Inflammatory macrophage treated with lipopolysaccharide for 1 hour (primary cell): ENCODE measurements around the gene LRRTM3.

ENCODE experiments used
- DNase-seq, 2 donors: peaks; one replicate each; pipeline ENCODE4 v3.0.0-alpha.2; 2020 to 2022

LRRTM3 gene

DNA sequence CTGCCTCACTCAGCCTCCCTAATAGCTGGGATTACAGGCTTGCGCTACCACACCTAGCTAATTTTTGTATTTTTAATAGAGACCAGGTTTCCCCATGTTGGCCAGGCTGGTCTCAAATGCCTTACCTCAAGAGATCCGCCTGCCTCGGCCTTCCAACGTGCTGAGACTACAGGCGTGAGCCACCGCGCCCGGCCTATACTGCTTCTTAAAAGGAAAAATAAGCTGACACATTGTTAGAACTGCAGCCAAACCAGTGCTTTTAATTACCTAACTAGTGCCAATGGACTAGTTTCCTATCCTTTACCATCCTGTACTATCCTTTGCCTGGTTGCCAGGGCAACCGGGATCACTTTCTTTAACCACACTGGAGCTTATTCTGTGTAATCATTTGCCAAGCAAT lies 108.0 kb downstream of the LRRTM3 start:
- DNase-seq: no peak

DNA sequence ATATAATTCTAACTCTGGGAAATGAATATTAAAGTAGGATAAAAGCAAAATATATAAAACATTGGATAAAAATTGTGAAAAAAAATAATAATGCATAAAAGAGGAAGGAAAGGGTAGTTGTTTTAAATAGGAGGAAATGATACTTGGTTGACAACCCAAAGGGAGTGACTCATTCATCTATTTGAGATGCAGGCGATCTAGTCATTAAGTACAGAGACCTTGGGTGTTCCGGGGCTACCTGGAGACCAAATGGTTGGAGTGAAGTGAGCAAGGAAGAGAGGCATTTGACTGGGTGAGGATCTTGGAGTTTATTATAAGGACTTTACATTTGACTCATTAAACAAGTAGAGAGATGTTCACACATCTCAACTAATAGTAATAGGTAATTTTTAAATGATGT lies 111.0 kb downstream of the LRRTM3 start:
- DNase-seq: peak; percentile 7 to 14

DNA sequence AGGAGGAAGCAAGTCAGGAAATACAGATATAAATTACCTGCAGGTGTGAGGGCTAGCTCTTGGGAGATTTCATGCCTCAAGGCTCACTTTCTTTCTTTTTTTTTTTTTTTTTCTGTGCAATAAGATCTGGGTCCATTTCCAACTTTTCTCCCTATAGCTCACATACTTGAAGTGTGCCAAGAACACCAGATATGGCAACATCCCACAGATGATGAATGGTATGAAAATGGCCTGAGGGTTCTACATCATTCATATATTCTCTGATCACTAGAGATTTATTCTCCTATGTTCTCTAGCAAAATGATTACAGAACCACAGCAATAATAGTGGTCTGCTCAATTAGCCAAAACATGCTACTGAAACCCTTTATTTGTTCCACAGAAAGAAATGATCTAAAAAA lies 117.2 kb downstream of the LRRTM3 start:
- DNase-seq: no peak

DNA sequence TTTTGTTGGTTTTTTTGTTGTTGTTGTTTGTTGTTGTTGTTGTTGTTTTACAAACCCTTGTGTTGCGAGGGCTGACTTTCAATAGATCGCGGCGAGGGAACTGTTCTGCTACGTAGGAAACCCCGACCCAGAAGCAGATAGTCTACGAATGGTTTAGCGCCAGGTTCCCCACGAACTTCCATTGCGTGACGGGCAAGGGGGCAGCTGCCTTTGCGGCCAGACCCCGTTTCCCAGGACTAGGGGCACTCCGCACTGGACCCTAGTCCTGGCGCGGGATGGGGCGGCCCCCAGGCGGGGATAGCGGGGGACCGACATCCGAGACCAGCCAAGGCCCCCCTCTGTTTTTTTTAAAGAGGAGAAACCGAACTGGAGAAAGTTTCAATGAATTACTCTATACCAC lies 119.6 kb downstream of the LRRTM3 start:
- DNase-seq: no peak

DNA sequence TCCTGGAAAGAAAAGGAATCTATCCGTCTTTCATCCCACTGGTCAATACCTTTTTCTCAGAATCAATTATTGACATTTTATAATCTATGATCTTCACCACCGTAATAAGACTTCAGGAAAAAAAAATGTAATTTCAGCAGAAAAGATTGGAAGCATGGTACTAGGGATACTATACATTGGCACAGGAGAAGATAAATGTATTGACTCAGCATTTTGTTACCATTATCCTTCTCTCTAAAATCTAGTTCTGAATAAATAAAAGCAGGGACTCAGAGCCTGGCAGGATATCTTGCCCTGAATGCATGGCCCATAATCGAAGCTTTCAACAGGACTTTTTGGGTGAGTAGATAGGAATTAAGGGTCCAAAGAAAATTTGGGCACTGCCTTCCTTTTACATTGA lies 120.7 kb downstream of the LRRTM3 start:
- no peak for DNase-seq

DNA sequence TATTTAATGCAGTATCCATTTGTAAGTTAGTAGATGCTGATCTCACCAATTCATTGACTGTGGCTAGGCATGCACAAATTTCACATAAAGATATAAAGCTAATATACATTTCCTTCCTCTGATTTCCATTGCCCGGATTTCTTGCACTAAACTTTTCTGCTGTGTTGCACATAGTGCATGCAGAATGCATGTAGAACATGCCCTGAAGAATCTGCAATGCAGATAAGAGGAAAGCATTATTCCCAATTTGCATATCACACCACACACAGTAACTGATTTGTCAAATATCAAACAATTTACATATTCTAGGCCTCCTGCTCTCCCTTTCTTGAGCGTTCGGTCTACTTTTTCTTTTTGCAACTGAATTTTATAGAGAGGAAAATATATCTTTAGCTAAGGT lies 124.2 kb downstream of the LRRTM3 start:
- no peak for DNase-seq

DNA sequence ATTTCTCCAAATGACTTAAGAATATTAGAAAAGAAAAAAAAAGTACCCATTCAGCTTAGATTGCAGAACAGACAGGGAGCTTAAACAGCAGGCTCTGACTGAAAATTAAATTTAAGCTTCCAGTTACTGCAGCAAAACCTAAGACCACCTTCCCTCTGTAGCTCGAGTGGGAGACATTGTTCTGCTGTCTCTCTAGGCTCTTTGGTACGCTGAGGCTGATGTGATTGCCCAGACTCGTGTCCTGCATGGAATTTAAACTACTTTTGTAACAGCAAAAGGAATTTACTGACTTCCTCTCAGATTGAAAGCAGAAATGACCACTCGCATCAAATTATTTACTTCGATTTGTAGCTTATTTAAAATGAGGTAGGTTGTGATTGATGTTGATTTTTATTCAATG lies 124.6 kb downstream of the LRRTM3 start:
- DNase-seq: no peak

DNA sequence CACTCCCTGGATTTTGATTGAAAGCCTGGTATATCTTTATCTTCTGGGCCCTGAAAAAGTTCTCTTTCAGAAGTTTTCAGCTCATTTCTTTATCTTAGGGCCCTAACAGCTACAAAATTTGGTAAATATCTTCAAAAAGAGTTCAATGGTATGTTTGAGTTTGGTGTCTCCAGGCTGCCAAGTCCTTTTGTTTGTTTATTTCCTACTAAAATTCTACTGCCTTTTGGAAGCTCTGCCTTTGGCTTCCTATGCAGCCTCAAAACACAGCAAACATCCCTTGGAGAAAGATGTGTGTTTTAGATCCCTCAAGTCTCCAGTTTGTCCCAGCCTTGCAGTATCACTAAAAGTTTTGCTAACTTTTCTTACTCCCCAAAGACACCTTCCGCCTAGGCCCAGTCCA lies 146.8 kb downstream of the LRRTM3 start:
- no peak for DNase-seq

DNA sequence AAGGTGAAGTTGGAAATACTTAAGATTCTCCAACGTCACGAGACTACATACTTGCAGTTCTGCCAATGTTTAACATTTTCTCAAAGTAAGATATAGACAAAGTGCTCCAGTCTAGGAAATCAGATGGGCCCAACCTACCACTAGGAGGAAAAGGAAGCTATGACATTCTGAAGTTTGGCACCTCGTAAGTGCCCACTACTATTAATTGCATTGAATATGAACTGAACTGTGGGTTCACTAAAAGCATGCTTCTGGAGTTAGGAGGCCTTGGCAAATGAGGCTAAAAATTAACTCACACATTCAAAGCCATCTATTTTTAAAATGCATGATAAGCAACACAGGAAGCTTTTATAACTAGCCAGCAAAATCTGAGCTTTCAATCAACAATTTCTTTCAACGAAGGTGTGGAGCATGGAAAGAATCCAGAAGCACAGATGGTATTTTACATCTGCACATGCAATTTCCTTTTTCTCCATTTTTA lies 149.7 kb downstream of the LRRTM3 start:
- DNase-seq: no peak

DNA sequence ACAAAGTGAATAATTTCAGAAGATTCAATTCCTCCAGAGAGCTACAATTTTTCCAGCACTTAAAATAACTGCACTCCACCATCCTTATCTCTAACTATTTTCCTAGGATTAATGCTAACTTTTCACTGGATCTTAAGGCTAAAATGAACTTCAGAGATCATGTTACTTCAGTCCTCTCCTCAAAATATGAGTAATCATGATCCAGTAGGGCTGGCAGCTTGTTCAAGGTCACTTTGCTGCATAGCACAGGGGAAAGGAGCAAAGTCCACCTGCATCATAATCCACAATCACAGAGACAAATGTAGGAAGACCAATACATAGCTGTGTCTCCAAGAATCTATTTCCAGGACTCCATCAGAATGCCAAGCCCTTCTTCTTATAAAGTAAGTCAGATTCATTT lies 150.3 kb downstream of the LRRTM3 start:
- DNase-seq: no peak

DNA sequence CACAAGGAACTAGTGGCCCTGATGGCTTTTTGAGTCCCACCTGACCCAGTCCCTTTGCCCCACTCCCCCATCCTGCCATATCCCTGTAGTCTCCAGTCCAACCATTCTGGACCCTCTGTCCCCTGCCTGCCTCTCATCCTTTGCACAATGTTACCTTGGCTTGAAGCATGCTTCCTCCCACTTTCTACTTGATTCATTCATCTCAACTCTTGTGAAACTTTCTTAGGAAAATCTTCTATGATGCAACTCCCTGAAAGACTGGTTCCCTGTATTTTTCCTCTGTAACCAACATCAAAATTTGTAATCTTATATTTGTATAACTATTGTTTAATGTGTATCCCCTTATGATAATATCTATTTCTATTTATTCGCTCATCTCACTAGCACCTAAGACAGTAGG lies 151.5 kb downstream of the LRRTM3 start:
- no peak for DNase-seq

DNA sequence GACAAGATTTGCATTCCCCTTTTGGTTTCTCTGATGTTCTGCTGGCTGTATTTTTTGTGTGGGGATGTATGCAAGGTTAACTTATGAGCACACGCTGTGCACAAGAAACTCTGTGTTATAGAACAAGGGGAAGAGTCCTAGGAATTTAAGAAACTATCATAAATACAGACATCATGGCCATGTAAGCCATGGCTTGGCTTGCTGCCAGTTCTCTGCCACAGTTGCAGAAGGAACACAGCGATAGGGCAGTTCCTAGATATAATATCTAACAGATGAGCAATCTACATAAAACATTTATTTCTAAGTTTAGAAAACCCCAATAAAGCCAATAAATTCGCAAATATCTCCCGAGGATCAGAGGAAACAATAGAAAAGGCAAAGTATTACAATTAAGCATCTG lies 153.3 kb downstream of the LRRTM3 start:
- DNase-seq: no peak

DNA sequence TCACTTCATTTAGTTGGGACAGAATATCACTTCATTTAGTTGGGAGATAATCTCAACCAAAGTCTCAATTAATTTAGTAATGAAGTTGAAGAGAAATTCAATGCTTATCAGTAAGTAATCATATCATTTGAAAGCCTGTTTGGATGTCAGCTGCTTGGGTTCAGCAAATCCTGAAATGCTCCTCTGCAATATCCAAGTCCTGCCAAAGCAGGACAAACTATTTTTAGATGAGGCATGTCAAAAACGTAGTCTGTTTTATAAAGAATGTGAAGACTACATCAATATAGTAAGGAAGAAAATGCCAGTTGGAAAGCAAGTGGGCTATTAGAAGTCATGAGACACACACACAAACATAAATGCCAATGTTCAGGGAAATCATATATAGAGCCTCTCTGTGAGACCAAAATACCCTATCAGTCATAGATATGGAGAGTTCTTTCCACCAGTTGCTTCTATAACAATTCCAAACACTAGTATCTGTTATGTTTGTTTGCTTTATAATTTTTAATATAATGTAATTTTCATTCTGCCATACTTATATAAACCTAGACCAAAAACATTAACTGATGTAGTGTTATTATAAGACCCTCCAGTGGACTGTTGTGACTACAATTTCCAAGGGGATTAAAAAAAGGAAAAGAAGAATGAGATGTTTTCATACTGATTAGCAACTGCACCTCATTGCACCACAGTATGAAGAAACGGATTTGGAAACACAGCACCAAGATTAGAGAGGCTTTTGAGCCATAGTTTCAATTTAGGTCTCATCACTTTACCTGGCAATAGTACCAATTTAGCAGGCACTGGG lies 160.7 kb downstream of the LRRTM3 start:
- DNase-seq: no peak

DNA sequence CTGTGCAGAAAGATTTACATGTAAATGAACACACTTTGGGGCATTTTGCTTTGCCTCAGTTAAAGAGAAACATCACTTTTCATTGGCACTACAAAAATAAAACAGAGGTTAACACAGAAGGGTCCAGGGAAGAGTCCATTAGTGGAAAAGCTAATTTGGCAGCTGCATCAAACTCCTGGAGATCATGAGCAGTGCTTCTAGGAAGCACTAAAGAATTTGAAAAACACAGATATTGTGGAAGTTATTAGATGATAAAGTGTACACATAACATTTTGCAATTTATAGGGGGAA lies 161.2 kb downstream of the LRRTM3 start:
- no peak for DNase-seq

DNA sequence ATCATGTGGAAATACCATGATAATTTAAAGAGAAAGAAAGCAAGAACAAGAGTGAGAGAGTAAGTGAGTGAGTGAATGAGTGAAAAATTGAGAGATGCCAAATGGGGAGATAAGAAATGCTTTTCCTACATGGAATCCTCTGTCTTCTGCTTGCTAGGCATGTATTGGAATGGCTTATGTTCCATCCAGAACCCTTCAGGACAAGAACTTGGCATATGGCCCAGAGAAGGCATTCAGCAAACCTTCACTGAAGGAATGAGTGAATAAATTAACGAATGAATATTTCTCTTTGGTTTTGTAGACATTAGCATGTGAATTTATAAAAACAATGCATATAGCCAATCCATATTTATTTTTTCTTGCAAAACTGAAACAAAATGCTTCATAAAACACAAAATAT lies 162.2 kb downstream of the LRRTM3 start:
- DNase-seq: no peak

DNA sequence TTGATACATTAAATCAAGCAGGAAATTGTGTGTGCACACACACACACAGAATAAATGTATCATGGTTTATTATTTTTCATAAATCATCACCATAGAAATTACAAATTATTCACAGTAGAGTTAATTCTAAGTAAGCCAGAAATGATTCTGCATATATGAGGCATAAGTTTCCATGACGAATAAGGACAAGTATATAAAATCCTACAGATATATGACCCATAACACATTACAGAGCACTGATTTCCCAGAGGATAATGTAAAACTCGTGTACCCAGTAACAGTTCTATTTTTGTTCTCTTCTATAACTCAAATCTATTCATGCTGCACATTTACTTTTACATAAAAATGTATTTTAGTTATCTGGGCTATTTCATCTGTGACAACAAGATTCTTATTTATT lies 169.7 kb downstream of the LRRTM3 start:
- DNase-seq: no peak

DNA sequence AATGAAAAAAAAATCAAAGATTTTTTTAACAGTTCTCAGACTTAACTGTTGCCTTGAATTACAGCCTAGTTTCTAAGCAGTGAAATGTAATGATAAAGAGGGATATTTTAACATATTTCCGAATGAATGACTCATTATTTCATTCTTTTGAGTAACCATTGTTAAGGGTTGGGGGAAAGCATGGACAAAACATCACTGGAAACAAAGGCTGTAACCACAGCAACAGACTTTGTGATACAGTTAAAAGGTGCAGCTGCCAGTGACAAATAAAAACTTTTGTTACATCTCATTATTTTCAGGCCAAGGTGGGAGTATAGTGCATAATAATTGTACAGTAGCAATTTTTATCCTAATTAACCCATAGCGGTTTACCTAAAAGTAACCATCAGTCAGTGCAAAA lies 172.6 kb downstream of the LRRTM3 start:
- no peak for DNase-seq

DNA sequence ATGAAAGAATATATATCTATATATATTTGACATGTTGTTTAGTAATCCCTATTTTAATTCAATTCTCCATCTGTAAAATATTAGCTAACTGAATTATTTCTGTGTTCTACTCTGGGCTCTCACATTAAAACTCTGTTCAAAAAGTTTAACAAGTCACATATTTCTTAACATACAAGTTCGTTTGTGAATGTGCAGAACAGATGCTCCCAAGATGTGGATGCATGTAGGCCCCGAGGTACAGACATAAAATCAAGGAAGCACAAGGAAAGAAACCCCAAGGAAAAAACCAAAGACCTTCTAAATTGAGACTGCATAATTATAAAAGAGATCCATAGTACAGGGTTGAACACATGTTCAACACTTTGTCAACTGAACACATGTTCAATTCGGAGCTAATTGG lies 175.1 kb downstream of the LRRTM3 start:
- no peak for DNase-seq

DNA sequence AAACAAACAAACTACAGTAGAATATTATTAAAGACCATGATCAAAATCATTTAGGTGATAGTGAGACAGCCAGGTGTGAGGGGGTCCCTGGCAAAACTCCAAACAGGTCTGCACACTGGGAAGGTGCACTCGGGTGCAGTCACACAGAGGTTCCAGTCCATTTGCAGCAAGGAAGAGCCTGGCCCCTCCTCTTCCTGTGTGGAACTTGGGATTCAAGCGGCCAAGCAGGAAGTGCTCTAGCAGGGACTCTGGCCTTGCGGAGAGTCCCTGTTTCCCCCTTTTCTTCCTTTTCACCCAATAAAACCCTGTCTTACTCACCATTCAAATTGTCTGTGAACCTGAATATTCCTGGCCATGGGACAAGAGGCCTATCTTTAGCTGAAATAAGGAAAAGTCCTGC lies 181.8 kb downstream of the LRRTM3 start:
- no peak for DNase-seq

DNA sequence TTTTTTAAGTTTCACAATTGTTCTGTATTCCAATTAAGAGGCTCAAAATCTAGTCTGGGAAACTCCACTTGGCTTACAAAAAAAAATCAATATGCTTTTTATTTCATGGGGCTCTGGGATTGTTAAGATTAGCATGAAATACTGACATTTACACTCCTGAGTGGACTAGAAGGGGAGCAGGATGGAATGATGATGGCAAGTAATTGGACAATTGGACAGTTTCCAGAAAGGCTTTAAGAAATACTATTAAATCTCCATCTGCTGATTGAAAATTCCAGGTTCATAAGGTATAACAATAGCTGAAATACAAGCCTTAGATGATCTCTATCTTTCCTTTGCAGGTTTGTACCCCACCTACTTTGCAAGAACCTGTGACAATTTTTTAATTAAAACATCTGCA lies 184.4 kb downstream of the LRRTM3 start:
- DNase-seq: no peak

DNA sequence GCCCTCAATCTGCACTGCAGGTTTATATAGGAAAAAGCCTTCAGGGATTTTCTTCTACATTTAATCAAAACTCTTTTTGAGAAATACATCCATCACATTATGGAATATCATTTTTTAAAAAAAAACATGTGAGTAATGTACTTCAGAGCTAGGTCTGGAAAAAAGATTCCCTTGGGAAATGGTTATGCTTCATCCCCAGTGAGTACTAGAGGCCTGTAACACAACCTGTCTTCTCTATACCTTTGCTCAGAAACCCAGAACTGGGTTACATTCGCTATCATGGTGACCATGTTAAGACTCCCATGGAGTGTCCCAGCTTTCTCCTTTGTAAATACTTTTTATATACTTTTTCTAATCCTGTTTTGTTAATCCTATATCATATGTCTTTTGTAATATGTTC lies 186.9 kb downstream of the LRRTM3 start:
- DNase-seq: no peak

DNA sequence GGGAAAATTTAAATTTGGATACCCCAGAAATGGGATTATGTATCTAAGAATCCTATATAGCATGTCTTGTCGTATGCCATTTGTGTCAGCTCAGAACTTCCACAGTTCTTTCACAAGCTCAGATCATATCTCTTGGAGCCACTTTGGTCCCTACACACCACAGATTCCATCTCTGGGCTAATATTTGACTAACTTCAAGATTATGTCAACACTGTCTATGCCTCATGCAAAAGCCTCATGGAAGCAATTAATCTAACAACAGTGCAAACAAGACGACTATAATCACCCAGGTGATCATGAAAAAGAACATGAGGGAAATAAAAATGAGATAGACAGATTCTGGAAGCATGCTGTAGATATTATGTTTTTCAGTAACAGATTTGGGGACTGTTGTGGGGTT lies 189.1 kb downstream of the LRRTM3 start:
- no peak for DNase-seq

DNA sequence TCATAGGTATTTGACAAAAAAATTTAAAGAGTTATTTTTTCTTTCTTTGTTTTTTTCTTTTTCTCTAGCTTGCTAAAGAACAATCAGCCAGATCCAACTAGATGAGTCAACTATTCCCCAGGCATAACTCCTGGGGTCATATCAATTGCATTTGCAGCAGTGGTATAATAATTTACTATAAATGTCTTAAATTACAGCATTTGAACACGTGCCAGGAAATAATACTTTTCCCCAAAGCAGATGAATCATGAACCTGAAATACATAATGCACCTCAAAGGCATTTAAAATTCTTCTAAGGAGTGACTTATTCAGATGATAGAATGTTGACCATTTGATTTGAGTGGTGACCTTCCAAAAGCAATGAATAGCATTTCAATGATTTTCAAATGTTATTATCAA lies 190.1 kb downstream of the LRRTM3 start:
- no peak for DNase-seq

DNA sequence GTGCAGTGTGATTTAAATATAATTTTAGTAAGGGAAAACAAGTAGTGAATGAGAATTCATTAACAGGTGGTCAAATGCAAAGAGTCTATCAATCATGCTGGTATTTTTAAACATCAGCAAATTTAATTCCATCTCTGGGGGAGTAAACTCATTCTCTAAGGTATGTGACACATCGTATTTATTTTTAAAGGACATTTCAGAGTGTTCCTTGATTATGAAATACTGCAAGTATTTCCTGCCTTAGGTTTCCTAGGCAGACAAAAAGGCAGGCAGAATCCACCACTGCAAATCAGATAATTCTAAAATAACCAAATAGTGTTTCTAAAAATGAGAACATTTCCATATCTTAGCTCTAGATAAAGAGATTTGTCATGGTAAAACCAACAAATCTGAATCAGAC lies 193.8 kb downstream of the LRRTM3 start:
- no peak for DNase-seq

DNA sequence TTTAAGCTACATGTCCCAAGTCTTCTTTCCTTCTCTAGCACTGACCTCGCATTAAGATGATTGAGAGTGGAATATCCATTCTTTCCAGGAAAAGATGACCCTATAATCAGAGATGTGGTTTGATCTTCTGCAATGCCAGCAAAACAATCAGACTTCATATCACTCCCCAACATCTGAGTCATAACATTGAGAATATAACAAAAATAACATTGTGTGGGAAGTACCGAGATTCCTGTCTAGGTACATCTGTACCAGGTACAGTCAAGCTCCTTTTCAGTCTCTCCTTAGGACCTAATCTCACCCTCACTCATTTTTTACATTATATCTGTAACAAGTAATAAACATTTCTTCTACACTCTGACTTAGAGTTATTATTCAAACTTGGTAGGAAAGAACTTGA lies 201.6 kb downstream of the LRRTM3 start:
- no peak for DNase-seq

DNA sequence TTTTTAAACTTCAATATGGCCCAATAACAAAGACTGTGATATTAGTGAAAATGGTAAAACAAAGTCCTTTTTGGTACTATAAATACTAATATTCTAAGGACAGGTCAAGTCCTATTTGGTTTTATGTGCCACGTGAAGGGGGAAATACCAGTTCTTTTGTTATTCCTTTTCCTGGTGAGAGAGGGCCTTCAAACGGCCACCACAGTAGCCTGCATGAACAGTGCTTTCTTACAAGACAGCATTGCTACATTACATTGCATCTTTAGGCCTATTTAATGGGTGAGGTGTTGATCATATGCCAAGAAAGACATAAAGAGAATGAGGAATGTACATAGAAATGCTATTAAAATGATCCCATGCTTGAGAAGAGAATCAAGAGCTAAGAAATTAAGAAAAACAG lies 214.8 kb downstream of the LRRTM3 start:
- no peak for DNase-seq
